Choroid plexus epithelial cell (primary cell): ENCODE results near the gene GHRL.

Experiments used
- DNase-seq: peaks from one replicate; pipeline ENCODE4 v3.0.0-alpha.2; 2010; ENCODE audit warnings: low read depth
- H3K4me3 ChIP-seq: 2 replicates; pipeline ENCODE4 v1.5.1; 2011; ENCODE audit warnings: low read depth, mild to moderate bottlenecking, control low read depth, low read length, moderate library complexity
- CTCF ChIP-seq: conservative IDR thresholded peaks from 2 replicates; pipeline ENCODE4 v1.5.1; 2011; ENCODE audit warnings: low read depth, mild to moderate bottlenecking, control low read depth, inconsistent platforms, low read length, moderate library complexity

Gene GHRL

GRCh38 chr3:10286133-10286524 is 6.6 kb downstream of the GHRL start:
- no peak for TF ChIP-seq CTCF
- DNase-seq, result no peak
- H3K4me3 ChIP-seq, result no peak overlapping the region

GRCh38 chr3:10285272-10286132 is 7.2 kb downstream of the GHRL start:
- no peak for TF ChIP-seq CTCF

GRCh38 chr3:10284496-10284895 is 8.3 kb downstream of the GHRL start:
- DNase-seq, result no peak
- TF ChIP-seq CTCF, result no peak
- H3K4me3 ChIP-seq, result no peak overlapping the region

More at GRCh38 chr3:10285272-10286132, 7.2 kb downstream of the GHRL start:
- no peak for DNase-seq
- H3K4me3 ChIP-seq, result no peak overlapping the region

- H3K4me3 ChIP-seq, result no peak overlapping the region
- DNase-seq, result no peak
- TF ChIP-seq CTCF, result no peak
Measured at GRCh38 chr3:10283638-10284037, 9.1 kb downstream of the GHRL start.

GRCh38 chr3:10281951-10282350 is 10.8 kb downstream of the GHRL start:
- TF ChIP-seq CTCF, result no peak
- no peak overlapping the region for H3K4me3 ChIP-seq
- DNase-seq, result peak; percentile 43

- DNase-seq, result no peak
- no peak overlapping the region for H3K4me3 ChIP-seq
Measured at GRCh38 chr3:10280571-10280970, 12.2 kb downstream of the GHRL start.

More at GRCh38 chr3:10280571-10280970, 12.2 kb downstream of the GHRL start:
- no peak for TF ChIP-seq CTCF
